K562 (cell line): Measurements from ENCODE around the gene AREL1. TPM values are rescaled to one million over a fixed set of nuclear protein-coding genes. Genes with fewer than 3 reads are reported as not detected.
A peak's percentile ranks its signal among the peaks of the same experiment; 100 is the strongest.

Experiments
- E2F3 ChIP-seq: fragments of 250-450 bp; sonication (Bioruptor Pico); IDR thresholded peaks from 2 replicates; pipeline ENCODE4 v1.4.0; 2020; ENCODE audit warnings: mild to moderate bottlenecking
- HCFC1 ChIP-seq: IDR thresholded peaks from 2 replicates; pipeline ENCODE4 v1.6.1; 2012; ENCODE audit warnings: low read depth, low read length, improper control_type of control experiment
- HOMEZ ChIP-seq: fragments of 250-450 bp; sonication (Bioruptor Pico); IDR thresholded peaks from 2 replicates; pipeline ENCODE4 v1.4.0; 2020; ENCODE audit warnings: mild to moderate bottlenecking, moderate library complexity
- PML ChIP-seq: IDR thresholded peaks from 2 replicates; pipeline ENCODE4 v1.6.1; 2012; ENCODE audit warnings: low read length, inconsistent platforms
- RCOR1 ChIP-seq, 2 experiments: IDR thresholded peaks; 2 replicates each; pipeline ENCODE4 v1.6.1; 2012; ENCODE audit warnings: low read depth in 2 of 2, low read length in 2 of 2, borderline replicate concordance in 1 of 2, improper control_type of control experiment in 1 of 2
- SMAD4 ChIP-seq: fragments of 250-450 bp; sonication (Bioruptor Pico); conservative IDR thresholded peaks from 2 replicates; pipeline ENCODE4 v1.8.0; 2021; ENCODE audit warnings: inconsistent platforms, mild to moderate bottlenecking, moderate library complexity
- TBL1XR1 ChIP-seq, 2 experiments: IDR thresholded peaks; 2 replicates each; pipeline ENCODE4 v1.6.1; 2012; ENCODE audit warnings: improper control_type of control experiment in 2 of 2, low read length in 2 of 2, mild to moderate bottlenecking in 1 of 2
- VEZF1 ChIP-seq: fragments of 200-800 bp; sonication (Bioruptor generic); IDR thresholded peaks from 2 replicates; pipeline ENCODE4 v1.6.1; 2017; ENCODE audit warnings: missing genetic modification characterization, missing compliant biosample characterization
- ZBTB1 ChIP-seq: sonication (generic); formaldehyde crosslinking; IDR thresholded peaks from 2 replicates; pipeline ENCODE4 v1.8.1; 2023; ENCODE audit warnings: missing genetic modification reagents, low read depth, mild to moderate bottlenecking, borderline replicate concordance
- ZBTB9 ChIP-seq: fragments of 450-650 bp; formaldehyde crosslinking; IDR thresholded peaks from 2 replicates; pipeline ENCODE4 v1.4.0; 2020; ENCODE audit warnings: mild to moderate bottlenecking, moderate library complexity
- ZNF174 ChIP-seq: fragments of 250-450 bp; sonication (Bioruptor Pico); IDR thresholded peaks from 2 replicates; pipeline ENCODE4 v1.4.0; 2020; ENCODE audit warnings: mild to moderate bottlenecking
- ZNF354B ChIP-seq: fragments of 250-450 bp; sonication (Bioruptor Pico); IDR thresholded peaks from 2 replicates; pipeline ENCODE4 v1.4.0; 2020
- polyA plus RNA-seq, 8 experiments: library from polyadenylated mRNA; depleted of rRNA in 4 of 8; stranded (reverse) in 5 of 8; unstranded in 3 of 8; fragments of >200 nt; fragmentation: Nextera tagmentation in 2 of 8; fragmentation: Illumina TruSeq in 1 of 8; extraction: Ambion mirVana in 2 of 8; extraction: Trizol in 1 of 8; gene quantifications; 2 replicates each; pipeline versions ENCODE4 v1.2.1 to v1.2.3, GENCODE V29; 2011 to 2014; ENCODE audit warnings: inconsistent platforms in 1 of 8, missing spikeins in 1 of 8
- total RNA-seq, 7 experiments: library from RNA; depleted of rRNA in 6 of 7; stranded (reverse); fragments of >200 nt in 6 of 7; fragmentation: Illumina TruSeq in 2 of 7; extraction: Trizol in 2 of 7; gene quantifications; 2 replicates each; pipeline versions ENCODE4 v1.2.1 to v1.2.3, GENCODE V29; 2011 to 2021; ENCODE audit warnings: low replicate concordance in 1 of 7
- TF ChIP-seq, protein P1 (sequence below): fragments of 450-650 bp; formaldehyde crosslinking; IDR thresholded peaks from 2 replicates; pipeline ENCODE4 v1.4.0; 2020; ENCODE audit warnings: mild to moderate bottlenecking, mixed read lengths
- TF ChIP-seq, protein P2 (sequence below): fragments of 250-450 bp; sonication (Bioruptor Pico); IDR thresholded peaks from 2 replicates; pipeline ENCODE4 v1.4.0; 2020; ENCODE audit warnings: mild to moderate bottlenecking, moderate library complexity, borderline replicate concordance
- TF ChIP-seq, protein P3 (sequence below), 3 experiments: fragments of 200-800 bp in 1 of 3; fragments of 250-450 bp in 1 of 3; fragments of 450-650 bp in 1 of 3; sonication (Bioruptor Pico) in 1 of 3; sonication (Bioruptor generic) in 1 of 3; formaldehyde crosslinking in 1 of 3; IDR thresholded peaks; 2 replicates each; pipeline versions ENCODE4 v1.6.1 to v1.8.0; 2016 to 2022; ENCODE audit warnings: mild to moderate bottlenecking in 2 of 3, missing genetic modification characterization in 2 of 3, missing compliant biosample characterization in 1 of 3, moderate library complexity in 1 of 3

The AREL1 gene
- total and polyA plus RNA-seq, 9 of the 15 experiments (the other 6 are each of a cell fraction or from before 2014, with no cell fraction given): 6.0 to 24.8 (median 16.6) TPM

DNA sequence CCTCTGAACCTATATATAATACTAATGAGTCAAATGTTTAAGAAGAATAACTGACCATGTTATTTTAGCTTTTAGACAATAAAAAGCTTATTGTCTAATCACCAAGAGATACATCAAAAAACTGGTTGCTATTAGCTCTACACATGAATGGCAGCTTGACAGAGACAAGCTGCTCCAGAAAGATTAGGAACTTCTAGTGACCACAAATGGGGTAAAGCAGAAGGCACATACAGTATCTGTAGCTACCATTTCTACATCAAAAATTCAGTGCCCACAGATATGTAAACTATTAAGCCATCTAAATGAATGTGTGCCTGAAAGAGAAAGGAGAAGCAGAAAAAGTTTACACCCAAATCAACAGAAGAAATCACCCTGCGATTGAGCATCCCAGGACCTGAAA, 2.4 kb downstream of the AREL1 start (continued):
- no peak for TF ChIP-seq RCOR1 (IDR thresholded peaks at IDR 0.05; ENCODE audit: borderline replicate concordance in 1 of 2, low read depth in 2 of 2, low read length in 2 of 2)
- TF ChIP-seq, protein P1, sequence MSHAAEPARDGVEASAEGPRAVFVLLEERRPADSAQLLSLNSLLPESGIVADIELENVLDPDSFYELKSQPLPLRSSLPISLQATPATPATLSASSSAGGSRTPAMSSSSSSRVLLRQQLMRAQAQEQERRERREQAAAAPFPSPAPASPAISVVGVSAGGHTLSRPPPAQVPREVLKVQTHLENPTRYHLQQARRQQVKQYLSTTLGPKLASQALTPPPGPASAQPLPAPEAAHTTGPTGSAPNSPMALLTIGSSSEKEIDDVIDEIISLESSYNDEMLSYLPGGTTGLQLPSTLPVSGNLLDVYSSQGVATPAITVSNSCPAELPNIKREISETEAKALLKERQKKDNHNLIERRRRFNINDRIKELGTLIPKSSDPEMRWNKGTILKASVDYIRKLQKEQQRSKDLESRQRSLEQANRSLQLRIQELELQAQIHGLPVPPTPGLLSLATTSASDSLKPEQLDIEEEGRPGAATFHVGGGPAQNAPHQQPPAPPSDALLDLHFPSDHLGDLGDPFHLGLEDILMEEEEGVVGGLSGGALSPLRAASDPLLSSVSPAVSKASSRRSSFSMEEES: no peak
- TF ChIP-seq ZNF174 (CRISPR knock-in tag): no peak
- TF ChIP-seq SMAD4: no peak
- TF ChIP-seq TBL1XR1 (IDR thresholded peaks at IDR 0.05; ENCODE audit: low read length in 2 of 2): no peak
- peak; percentile 18; the same call in 1 of the 2 replicates for TF ChIP-seq VEZF1 (CRISPR knock-in tag)
- TF ChIP-seq, protein P2, sequence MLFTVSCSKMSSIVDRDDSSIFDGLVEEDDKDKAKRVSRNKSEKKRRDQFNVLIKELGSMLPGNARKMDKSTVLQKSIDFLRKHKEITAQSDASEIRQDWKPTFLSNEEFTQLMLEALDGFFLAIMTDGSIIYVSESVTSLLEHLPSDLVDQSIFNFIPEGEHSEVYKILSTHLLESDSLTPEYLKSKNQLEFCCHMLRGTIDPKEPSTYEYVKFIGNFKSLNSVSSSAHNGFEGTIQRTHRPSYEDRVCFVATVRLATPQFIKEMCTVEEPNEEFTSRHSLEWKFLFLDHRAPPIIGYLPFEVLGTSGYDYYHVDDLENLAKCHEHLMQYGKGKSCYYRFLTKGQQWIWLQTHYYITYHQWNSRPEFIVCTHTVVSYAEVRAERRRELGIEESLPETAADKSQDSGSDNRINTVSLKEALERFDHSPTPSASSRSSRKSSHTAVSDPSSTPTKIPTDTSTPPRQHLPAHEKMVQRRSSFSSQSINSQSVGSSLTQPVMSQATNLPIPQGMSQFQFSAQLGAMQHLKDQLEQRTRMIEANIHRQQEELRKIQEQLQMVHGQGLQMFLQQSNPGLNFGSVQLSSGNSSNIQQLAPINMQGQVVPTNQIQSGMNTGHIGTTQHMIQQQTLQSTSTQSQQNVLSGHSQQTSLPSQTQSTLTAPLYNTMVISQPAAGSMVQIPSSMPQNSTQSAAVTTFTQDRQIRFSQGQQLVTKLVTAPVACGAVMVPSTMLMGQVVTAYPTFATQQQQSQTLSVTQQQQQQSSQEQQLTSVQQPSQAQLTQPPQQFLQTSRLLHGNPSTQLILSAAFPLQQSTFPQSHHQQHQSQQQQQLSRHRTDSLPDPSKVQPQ: no peak
- TF ChIP-seq HOMEZ: no peak
- no peak for TF ChIP-seq E2F3 (CRISPR knock-in tag)
- TF ChIP-seq, protein P3, sequence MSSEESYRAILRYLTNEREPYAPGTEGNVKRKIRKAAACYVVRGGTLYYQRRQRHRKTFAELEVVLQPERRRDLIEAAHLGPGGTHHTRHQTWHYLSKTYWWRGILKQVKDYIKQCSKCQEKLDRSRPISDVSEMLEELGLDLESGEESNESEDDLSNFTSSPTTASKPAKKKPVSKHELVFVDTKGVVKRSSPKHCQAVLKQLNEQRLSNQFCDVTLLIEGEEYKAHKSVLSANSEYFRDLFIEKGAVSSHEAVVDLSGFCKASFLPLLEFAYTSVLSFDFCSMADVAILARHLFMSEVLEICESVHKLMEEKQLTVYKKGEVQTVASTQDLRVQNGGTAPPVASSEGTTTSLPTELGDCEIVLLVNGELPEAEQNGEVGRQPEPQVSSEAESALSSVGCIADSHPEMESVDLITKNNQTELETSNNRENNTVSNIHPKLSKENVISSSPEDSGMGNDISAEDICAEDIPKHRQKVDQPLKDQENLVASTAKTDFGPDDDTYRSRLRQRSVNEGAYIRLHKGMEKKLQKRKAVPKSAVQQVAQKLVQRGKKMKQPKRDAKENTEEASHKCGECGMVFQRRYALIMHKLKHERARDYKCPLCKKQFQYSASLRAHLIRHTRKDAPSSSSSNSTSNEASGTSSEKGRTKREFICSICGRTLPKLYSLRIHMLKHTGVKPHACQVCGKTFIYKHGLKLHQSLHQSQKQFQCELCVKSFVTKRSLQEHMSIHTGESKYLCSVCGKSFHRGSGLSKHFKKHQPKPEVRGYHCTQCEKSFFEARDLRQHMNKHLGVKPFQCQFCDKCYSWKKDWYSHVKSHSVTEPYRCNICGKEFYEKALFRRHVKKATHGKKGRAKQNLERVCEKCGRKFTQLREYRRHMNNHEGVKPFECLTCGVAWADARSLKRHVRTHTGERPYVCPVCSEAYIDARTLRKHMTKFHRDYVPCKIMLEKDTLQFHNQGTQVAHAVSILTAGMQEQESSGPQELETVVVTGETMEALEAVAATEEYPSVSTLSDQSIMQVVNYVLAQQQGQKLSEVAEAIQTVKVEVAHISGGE (CRISPR knock-in tag; IDR thresholded peaks at IDR 0.05): no peak
- TF ChIP-seq ZBTB1 (CRISPR knock-in tag): no peak
- no peak for TF ChIP-seq ZBTB9 (CRISPR knock-in tag)
- no peak for TF ChIP-seq ZNF354B (CRISPR knock-in tag)
- TF ChIP-seq HCFC1: no peak
- TF ChIP-seq PML: peak; percentile 80
